Right lobe of liver (tissue), 4 donors: ENCODE measurements around the gene COL18A1.

Experiments
- POLR2A ChIP-seq: fragments of 450-650 bp; IDR thresholded peaks from one replicate; pipeline ENCODE4 v1.6.1; 2017; ENCODE audit warnings: antibody characterized with exemption, mild to moderate bottlenecking
- TF ChIP-seq, protein P1 (sequence below), 4 donors: fragments of 200-600 bp in 3 of 4; fragments of 450-650 bp in 1 of 4; IDR thresholded peaks; one replicate each; pipeline versions ENCODE4 v1.5.1 to v1.8.0; 2016 to 2022; ENCODE audit warnings: antibody characterized with exemption in 4 of 4, mild to moderate bottlenecking in 2 of 4
- donor health status: DM: no; HTN: no; CAD: no.
- donor health status: DM: no; HTN: no; CAD: no.
- donor health status: DM: no; HTN: yes; CAD: no.

DNA sequence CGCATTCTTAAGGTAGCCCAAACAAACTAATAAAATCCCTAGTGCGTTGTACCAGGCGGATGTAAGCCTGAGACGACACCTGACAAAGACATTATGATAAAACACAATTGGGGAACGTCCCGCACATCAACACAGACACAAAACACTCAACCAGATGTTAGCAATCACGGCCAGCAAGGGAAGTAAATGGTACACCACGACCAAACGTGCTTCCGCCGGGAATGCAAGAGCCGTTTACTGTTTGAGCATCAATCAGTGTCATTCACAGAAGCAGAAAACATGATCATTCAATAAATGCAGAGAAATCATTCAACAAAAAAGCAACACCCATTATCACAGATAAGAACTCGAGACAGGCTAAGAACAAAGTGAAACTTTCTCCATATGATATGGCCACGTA is 49.4 kb upstream of the COL18A1 start:
- no peak for TF ChIP-seq POLR2A
- TF ChIP-seq, protein P1, sequence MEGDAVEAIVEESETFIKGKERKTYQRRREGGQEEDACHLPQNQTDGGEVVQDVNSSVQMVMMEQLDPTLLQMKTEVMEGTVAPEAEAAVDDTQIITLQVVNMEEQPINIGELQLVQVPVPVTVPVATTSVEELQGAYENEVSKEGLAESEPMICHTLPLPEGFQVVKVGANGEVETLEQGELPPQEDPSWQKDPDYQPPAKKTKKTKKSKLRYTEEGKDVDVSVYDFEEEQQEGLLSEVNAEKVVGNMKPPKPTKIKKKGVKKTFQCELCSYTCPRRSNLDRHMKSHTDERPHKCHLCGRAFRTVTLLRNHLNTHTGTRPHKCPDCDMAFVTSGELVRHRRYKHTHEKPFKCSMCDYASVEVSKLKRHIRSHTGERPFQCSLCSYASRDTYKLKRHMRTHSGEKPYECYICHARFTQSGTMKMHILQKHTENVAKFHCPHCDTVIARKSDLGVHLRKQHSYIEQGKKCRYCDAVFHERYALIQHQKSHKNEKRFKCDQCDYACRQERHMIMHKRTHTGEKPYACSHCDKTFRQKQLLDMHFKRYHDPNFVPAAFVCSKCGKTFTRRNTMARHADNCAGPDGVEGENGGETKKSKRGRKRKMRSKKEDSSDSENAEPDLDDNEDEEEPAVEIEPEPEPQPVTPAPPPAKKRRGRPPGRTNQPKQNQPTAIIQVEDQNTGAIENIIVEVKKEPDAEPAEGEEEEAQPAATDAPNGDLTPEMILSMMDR (IDR thresholded peaks at IDR 0.05) = no peak
